Panc1 (cell line): ENCODE results near the gene ETDB. TPM values are rescaled to one million over a fixed set of nuclear protein-coding genes. Genes with fewer than 3 reads are reported as not detected.
A peak's percentile ranks its signal among the peaks of the same experiment; 100 is the strongest.

Source experiments
- ATAC-seq: fragments of 200-7000 bp; cut with Tn5 transposase; 2 replicates; pipeline ENCODE4 v1.9.1; 2020; ENCODE audit warnings: mild to moderate bottlenecking, moderate library complexity
- BruUV-seq: library from RNA; stranded (reverse); fragments of 400-500 nt; replicated peaks from 2 replicates; lab custom pipeline; 2021; lab: Mats Ljungman, UMichigan
- CTCF ChIA-PET: fragments of 300-600 bp; sonication (Branson Sonifier 250); formaldehyde crosslinking; loops from one replicate; lab custom pipeline; 2022; ENCODE audit warnings: antibody characterized with exemption; lab: Charles Lee
- POLR2A ChIA-PET: fragments of 300-600 bp; sonication (Branson Sonifier 250); formaldehyde crosslinking; loops from one replicate; lab custom pipeline; 2022; ENCODE audit warnings: antibody characterized with exemption; lab: Charles Lee
- DNase-seq: peaks from one replicate; pipeline ENCODE4 v3.0.0-alpha.2; 2010; ENCODE audit warnings: low read depth, low spot score
- H3K27ac ChIP-seq: 2 replicates; pipeline ENCODE4 v1.5.1; 2011; ENCODE audit warnings: mild to moderate bottlenecking, low read length, inconsistent platforms
- H3K27me3 ChIP-seq: fragments of 200-500 bp; sonication (Bioruptor generic); 2 replicates; pipeline ENCODE4 v1.6.0; 2014; ENCODE audit warnings: low read length, inconsistent platforms; ENCODE audit not compliant: control insufficient read depth, insufficient read depth
- H3K36me3 ChIP-seq: fragments of 200-500 bp; sonication (Bioruptor generic); 2 replicates; pipeline ENCODE4 v1.5.1; 2014; ENCODE audit warnings: inconsistent platforms, mild to moderate bottlenecking, low read length, moderate library complexity; ENCODE audit not compliant: control insufficient read depth, insufficient read depth
- H3K4me1 ChIP-seq: 2 replicates; pipeline ENCODE4 v1.5.1; 2011; ENCODE audit warnings: inconsistent platforms, mild to moderate bottlenecking, low read length, moderate library complexity; ENCODE audit not compliant: control insufficient read depth, insufficient read depth
- H3K4me3 ChIP-seq, 2 experiments: 2 replicates each; pipeline ENCODE4 v1.5.1; 2011 to 2012; ENCODE audit warnings: low read depth in 2 of 2, low read length in 2 of 2, mild to moderate bottlenecking in 2 of 2, inconsistent platforms in 1 of 2, moderate library complexity in 1 of 2
- H3K9me3 ChIP-seq: fragments of 200-500 bp; sonication (Bioruptor generic); 2 replicates; pipeline ENCODE4 v1.5.1; 2014; ENCODE audit warnings: low read depth, mild to moderate bottlenecking, inconsistent platforms, low read length, moderate library complexity; ENCODE audit not compliant: control insufficient read depth, insufficient read depth
- CTCF ChIP-seq: fragments of 450-650 bp; IDR thresholded peaks from 2 replicates; pipeline ENCODE4 v1.5.1; 2017; ENCODE audit warnings: mild to moderate bottlenecking
- POLR2AphosphoS5 ChIP-seq: IDR thresholded peaks from 2 replicates; pipeline ENCODE4 v1.6.1; 2012; ENCODE audit warnings: mild to moderate bottlenecking, low read depth, low read length, moderate library complexity
- REST ChIP-seq, 2 experiments: IDR thresholded peaks; 2 replicates each; pipeline ENCODE4 v1.6.1; 2011 to 2012; ENCODE audit warnings: low read depth in 2 of 2, control low read depth in 1 of 2, low read length in 1 of 2, mild to moderate bottlenecking in 1 of 2, moderate library complexity in 1 of 2; ENCODE audit not compliant: insufficient read depth in 1 of 2
- SIN3A ChIP-seq: IDR thresholded peaks from 2 replicates; pipeline ENCODE4 v1.6.1; 2012; ENCODE audit warnings: low read depth, mild to moderate bottlenecking, low read length, moderate library complexity, borderline replicate concordance; ENCODE audit not compliant: insufficient read depth
- TCF7L2 ChIP-seq: IDR thresholded peaks from 2 replicates; pipeline ENCODE4 v1.6.1; 2011; ENCODE audit warnings: mild to moderate bottlenecking, low read depth, low read length, inconsistent platforms
- in situ Hi-C: cut with HindIII; loops from 2 replicates; pipeline ENCODE4 v1.10.0; 2016; ENCODE audit warnings: low sequenced_read_pairs, low pct_unique_long_range_greater_than_20kb
- intact Hi-C: fragments of 100-400 bp; cut with micrococcal nuclease; formaldehyde crosslinking; loops from one replicate; pipeline ENCODE4 v1.10.0; 2022; ENCODE audit not compliant: unreplicated experiment
- total RNA-seq: library from RNA; stranded (reverse); gene quantifications from one replicate; pipeline ENCODE4 v1.2.1, GENCODE V29; 2021; ENCODE audit not compliant: unreplicated experiment

Gene ETDB
- total RNA-seq, 1 experiment from 2014 or later, result not detected

DNA sequence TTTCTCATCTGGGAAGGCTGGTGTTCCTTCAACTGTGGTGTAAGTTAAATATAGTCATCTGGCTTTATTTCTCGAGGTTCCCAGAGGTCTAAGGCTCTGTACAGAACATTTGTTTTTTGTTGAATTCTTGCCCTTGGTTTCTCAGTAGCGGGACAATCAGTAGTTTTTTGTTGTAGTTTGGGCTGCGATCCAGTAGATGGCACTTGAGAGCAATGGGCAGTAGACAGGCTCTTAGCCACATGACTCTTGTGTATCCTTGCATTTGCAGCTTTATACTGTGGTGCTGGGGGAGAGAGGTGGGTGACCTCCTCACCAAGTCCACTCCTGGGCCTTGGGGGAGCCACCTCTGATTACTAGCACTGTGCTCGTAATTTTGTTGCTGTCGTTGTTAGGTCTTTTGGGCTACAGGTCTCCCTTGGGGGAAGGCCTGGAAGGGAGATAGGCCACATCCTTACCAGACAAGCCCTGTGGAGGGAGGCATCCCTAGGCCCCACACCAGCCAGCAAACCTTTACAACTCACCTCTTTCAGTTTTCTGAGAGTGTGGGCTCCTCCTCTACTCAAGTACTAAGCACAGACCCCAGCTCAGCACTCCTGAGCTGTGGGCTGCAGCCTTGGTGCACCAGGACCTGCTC, 8.1 kb downstream of the ETDB start:
- BruUV-seq, result no TSS peak
- no peaks in the 10 kb centered on the region for H3K4me1 ChIP-seq
- no peaks in the 10 kb centered on the region; the same call in 1 of the 2 replicates for H3K36me3 ChIP-seq
- intact Hi-C loops, result no loop called here
- ChIA-PET CTCF (no interaction called here), POLR2A (no interaction called here)
- H3K9me3 ChIP-seq, result no peaks in the 10 kb centered on the region
- TF ChIP-seq CTCF (peak; percentile 90), SIN3A (no peak)
- DNase-seq (peak; percentile 47), ATAC-seq (peak; percentile 88)
- peaks cover 8% of the 10 kb centered on the region for H3K27me3 ChIP-seq
- no peak overlapping the region for H3K4me3 ChIP-seq
- in situ Hi-C loops, result no loop called here
- no peak overlapping the region for H3K27ac ChIP-seq

DNA sequence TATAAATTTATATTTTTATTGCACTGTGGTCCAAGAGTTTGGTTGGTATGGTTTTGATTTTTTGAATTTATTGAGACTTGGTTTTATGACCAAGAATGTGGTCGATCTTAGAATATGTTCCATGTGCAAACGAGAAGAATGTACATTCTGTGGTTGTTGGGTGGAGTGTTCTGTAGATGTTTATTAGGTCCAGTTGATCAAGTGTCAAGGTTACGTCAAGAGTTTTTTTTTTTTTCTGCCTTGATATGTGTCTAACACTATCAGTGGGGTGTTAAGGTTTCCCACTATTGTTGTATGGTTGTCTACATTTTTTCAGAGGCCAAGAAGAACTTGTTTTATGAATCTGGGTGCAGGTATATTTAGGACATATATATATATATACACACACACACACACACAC, 10.8 kb downstream of the ETDB start:
- H3K27ac ChIP-seq, result no peak overlapping the region
- no peak overlapping the region for H3K4me3 ChIP-seq
- in situ Hi-C loops, result no loop called here
- peaks cover 8% of the 10 kb centered on the region for H3K27me3 ChIP-seq
- BruUV-seq, result no TSS peak
- ChIA-PET POLR2A (no interaction called here), CTCF (no interaction called here)
- DNase-seq (no peak), ATAC-seq (no peak)
- TF ChIP-seq POLR2AphosphoS5 (no peak), CTCF (no peak), SIN3A (no peak), TCF7L2 (no peak), REST (IDR thresholded peaks at IDR 0.05; ENCODE audit: insufficient read depth in 1 of 2, low read depth in 2 of 2, low read length in 1 of 2) (no peak)
- no peaks in the 10 kb centered on the region for H3K36me3 ChIP-seq
- H3K9me3 ChIP-seq, result no peaks in the 10 kb centered on the region
- no peaks in the 10 kb centered on the region for H3K4me1 ChIP-seq
- intact Hi-C loops, result no loop called here
